Osteoblast (primary cell): Measurements from ENCODE around the gene LRP3. TPM values are rescaled to one million over a fixed set of nuclear protein-coding genes. Genes with fewer than 3 reads are reported as not detected.

Experiments
- DNase-seq: peaks from one replicate; pipeline ENCODE4 v3.0.0; 2011; ENCODE audit warnings: low spot score, mixed read lengths; ENCODE audit not compliant: insufficient read length; ENCODE audit errors: missing footprints
- H2AFZ ChIP-seq: 2 replicates; pipeline ENCODE4 v1.6.0; 2011; ENCODE audit warnings: mild to moderate bottlenecking, low read length
- H3K27ac ChIP-seq: 2 replicates; pipeline ENCODE4 v1.5.1; 2011; ENCODE audit warnings: mild to moderate bottlenecking, low read depth, low read length, moderate library complexity
- H3K27me3 ChIP-seq: 2 replicates; pipeline ENCODE4 v1.6.0; 2012; ENCODE audit warnings: mild to moderate bottlenecking, control low read depth, inconsistent platforms, low read length, moderate library complexity; ENCODE audit not compliant: insufficient read depth
- H3K36me3 ChIP-seq: 2 replicates; pipeline ENCODE4 v1.5.1; 2011; ENCODE audit warnings: mild to moderate bottlenecking, low read length, control low read depth, moderate library complexity; ENCODE audit not compliant: insufficient read depth
- H3K4me1 ChIP-seq: 2 replicates; pipeline ENCODE4 v1.5.1; 2011; ENCODE audit warnings: mild to moderate bottlenecking, low read length, control low read depth, moderate library complexity; ENCODE audit not compliant: insufficient read depth
- H3K4me2 ChIP-seq: 2 replicates; pipeline ENCODE4 v1.6.0; 2011; ENCODE audit warnings: mild to moderate bottlenecking, low read length; ENCODE audit not compliant: insufficient read depth
- H3K4me3 ChIP-seq: fragments of 200-600 bp; sonication (generic); 3 replicates; pipeline ENCODE4 v1.5.1; 2012; ENCODE audit warnings: mild to moderate bottlenecking, low read length, inconsistent platforms; ENCODE audit not compliant: insufficient read depth
- H3K79me2 ChIP-seq: 2 replicates; pipeline ENCODE4 v1.6.0; 2012; ENCODE audit warnings: mild to moderate bottlenecking, low read length, control low read depth, inconsistent platforms; ENCODE audit not compliant: insufficient read depth
- H3K9me3 ChIP-seq: 2 replicates; pipeline ENCODE4 v1.5.1; 2011; ENCODE audit warnings: low read depth, low read length, control low read depth
- H4K20me1 ChIP-seq: 2 replicates; pipeline ENCODE4 v1.6.0; 2012; ENCODE audit warnings: mild to moderate bottlenecking, low read length, control low read depth; ENCODE audit not compliant: insufficient read depth
- total RNA-seq: library from RNA; depleted of rRNA; stranded (reverse); fragments of >200 nt; gene quantifications from 2 replicates; pipeline ENCODE4 v1.2.3, GENCODE V29; 2012
- TF ChIP-seq, protein P1 (sequence below): IDR thresholded peaks from 2 replicates; pipeline ENCODE4 v1.5.1; 2011; ENCODE audit warnings: mild to moderate bottlenecking, low read depth, low read length, moderate library complexity; ENCODE audit errors: extremely low read depth

Gene LRP3
- total RNA-seq, 1 donor = 38.4 TPM

DNA sequence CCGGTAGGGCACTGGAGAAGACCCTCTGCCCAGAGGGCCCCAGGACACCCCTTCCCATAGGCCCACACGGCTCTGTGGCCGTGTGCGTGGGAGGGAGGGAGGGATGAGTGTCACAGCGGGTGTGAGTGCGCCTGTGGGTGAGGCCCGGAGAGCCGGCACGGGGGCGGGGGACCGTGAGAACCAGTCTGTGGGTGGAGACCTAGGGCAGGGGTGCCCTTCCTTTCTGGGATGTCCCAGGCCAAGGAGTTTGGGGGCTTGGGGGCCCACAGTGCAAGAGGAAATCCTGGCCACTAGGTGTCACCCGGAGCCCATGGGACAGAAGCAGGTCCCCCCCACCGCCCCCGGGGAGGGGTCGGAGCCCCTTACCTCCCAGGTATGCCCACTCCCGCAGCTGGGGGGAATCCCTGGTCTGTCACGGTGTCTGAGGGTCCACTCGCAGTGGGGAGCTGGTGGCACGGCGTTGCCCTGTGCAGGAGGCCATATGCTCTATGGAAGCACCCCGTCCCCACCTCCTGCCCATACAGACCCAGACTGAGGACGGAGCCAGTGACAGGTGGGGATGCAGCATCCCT is 47.5 kb downstream of the LRP3 start:
- no peaks in the 10 kb centered on the region for H3K27me3 ChIP-seq
- H3K36me3 ChIP-seq = no peaks in the 10 kb centered on the region
- H2AFZ ChIP-seq = no peak overlapping the region
- no peaks in the 10 kb centered on the region for H3K79me2 ChIP-seq
- H3K4me1 ChIP-seq = no peaks in the 10 kb centered on the region
- no peak overlapping the region for H3K27ac ChIP-seq
- TF ChIP-seq, protein P1, sequence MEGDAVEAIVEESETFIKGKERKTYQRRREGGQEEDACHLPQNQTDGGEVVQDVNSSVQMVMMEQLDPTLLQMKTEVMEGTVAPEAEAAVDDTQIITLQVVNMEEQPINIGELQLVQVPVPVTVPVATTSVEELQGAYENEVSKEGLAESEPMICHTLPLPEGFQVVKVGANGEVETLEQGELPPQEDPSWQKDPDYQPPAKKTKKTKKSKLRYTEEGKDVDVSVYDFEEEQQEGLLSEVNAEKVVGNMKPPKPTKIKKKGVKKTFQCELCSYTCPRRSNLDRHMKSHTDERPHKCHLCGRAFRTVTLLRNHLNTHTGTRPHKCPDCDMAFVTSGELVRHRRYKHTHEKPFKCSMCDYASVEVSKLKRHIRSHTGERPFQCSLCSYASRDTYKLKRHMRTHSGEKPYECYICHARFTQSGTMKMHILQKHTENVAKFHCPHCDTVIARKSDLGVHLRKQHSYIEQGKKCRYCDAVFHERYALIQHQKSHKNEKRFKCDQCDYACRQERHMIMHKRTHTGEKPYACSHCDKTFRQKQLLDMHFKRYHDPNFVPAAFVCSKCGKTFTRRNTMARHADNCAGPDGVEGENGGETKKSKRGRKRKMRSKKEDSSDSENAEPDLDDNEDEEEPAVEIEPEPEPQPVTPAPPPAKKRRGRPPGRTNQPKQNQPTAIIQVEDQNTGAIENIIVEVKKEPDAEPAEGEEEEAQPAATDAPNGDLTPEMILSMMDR = peak; percentile 48
- H3K4me2 ChIP-seq = no peak overlapping the region
- H4K20me1 ChIP-seq = no peaks in the 10 kb centered on the region
- DNase-seq = peak; percentile 94
- H3K4me3 ChIP-seq = no peak overlapping the region
- H3K9me3 ChIP-seq = no peaks in the 10 kb centered on the region

GRCh38 chr19:33242131-33242530 is 48.0 kb downstream of the LRP3 start:
- H3K79me2 ChIP-seq = no peaks in the 10 kb centered on the region
- H3K36me3 ChIP-seq = no peaks in the 10 kb centered on the region
- no peaks in the 10 kb centered on the region for H3K9me3 ChIP-seq
- no peaks in the 10 kb centered on the region for H3K4me1 ChIP-seq
- H3K4me2 ChIP-seq = no peak overlapping the region
- TF ChIP-seq, protein P1 = no peak
- no peak overlapping the region for H3K27ac ChIP-seq
- H3K4me3 ChIP-seq = no peak overlapping the region
- no peak for DNase-seq
- no peaks in the 10 kb centered on the region for H4K20me1 ChIP-seq
- H3K27me3 ChIP-seq = no peaks in the 10 kb centered on the region
- H2AFZ ChIP-seq = no peak overlapping the region

- no peak for DNase-seq
- no peaks in the 10 kb centered on the region for H3K79me2 ChIP-seq
- TF ChIP-seq, protein P1 = no peak
- no peak overlapping the region for H2AFZ ChIP-seq
- no peaks in the 10 kb centered on the region for H3K36me3 ChIP-seq
- H3K4me1 ChIP-seq = no peaks in the 10 kb centered on the region
- H3K4me3 ChIP-seq = no peak overlapping the region
- H4K20me1 ChIP-seq = no peaks in the 10 kb centered on the region
- H3K4me2 ChIP-seq = no peak overlapping the region
- no peaks in the 10 kb centered on the region for H3K27me3 ChIP-seq
- H3K9me3 ChIP-seq = no peaks in the 10 kb centered on the region
- H3K27ac ChIP-seq = no peak overlapping the region
Observed at GRCh38 chr19:33242911-33243310, 48.8 kb downstream of the LRP3 start.

DNA sequence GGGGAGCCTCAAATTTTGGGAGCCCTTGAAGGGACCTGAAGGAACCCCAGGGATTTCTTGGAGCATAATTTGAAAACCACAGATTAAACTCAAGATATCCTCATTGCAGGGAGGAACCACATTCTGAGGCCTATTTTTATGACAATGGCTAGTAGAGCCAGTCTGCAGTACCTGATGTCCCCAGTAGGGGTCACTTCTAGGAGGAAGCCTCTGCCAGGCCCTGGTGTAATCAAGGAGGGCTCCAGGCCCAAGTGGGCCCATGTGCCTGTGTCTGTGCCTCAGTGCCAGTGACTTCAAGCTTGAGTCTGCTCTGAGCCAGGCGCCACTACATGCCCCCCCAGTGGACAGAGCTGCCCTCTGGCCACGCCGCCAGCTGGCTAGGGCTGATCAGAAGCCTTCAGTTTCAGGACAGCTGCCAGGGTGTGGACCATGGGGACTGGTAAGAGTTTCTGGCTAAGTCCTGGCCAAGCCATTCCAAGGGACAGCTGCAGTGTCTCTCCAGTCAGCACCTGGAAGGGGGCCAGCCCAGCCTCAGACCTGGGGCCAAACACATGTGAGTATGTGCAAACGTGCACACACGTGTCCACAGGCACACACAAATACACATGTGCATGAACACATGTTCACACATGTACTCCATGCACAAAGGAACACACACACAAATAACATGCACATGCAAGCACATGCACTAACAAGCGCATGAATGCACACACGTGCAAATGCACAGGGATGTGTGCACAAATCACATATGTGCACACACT is 52.0 kb downstream of the LRP3 start:
- no peaks in the 10 kb centered on the region for H3K9me3 ChIP-seq
- no peaks in the 10 kb centered on the region for H4K20me1 ChIP-seq
- no peaks in the 10 kb centered on the region for H3K4me1 ChIP-seq
- no peaks in the 10 kb centered on the region for H3K27me3 ChIP-seq
- no peak overlapping the region for H3K4me2 ChIP-seq
- H3K27ac ChIP-seq = no peak overlapping the region
- H2AFZ ChIP-seq = no peak overlapping the region
- no peaks in the 10 kb centered on the region for H3K36me3 ChIP-seq
- no peaks in the 10 kb centered on the region for H3K79me2 ChIP-seq
- DNase-seq = no peak
- TF ChIP-seq, protein P1 = peak; percentile 50
- no peak overlapping the region for H3K4me3 ChIP-seq
